Measurements from ENCODE around the gene PDCL2.

Gene PDCL2

DNA sequence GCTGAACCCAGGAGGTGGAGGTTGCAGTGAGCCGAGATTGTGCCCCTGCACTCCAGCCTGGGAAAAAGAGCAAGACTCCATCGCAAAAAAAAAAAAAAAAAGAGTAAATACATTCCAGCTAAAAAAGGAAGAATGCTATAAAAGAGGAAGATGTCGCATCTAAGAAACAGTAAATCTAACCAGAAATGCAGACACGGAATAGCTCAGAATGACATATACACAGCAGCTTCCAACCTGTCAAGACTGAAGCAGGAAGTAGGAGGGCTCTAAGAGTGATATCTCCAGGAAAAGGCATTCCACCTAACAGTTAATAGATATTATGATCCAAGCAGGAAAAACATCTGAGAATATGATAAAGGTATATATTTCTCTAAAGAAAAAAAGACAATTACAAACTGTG lies 61.4 kb downstream of the PDCL2 start:
- DNase-seq = no peak

- no peak for DNase-seq
These were observed 61.9 kb downstream of the PDCL2 start for GRCh38 chr4:55530167-55530566.

DNA sequence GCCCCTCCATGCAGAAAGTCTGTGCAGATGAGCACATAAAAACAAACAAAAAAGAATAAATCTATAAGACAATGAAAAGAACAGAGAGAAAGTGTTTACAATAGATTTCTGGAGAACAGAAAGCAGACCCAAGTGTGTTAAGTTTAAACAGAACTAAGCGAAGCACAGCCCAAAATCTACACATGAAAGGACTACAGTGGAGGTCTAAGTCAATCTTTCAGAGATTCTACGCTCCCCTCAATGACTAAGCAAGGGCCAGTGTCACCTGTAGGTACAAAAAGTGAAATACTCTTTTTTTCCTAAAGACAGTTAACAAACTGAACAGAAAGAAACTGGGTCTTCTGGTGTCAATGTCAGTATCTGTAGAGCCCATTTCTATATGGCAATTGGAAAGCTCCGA lies 63.6 kb downstream of the PDCL2 start:
- DNase-seq = no peak

DNA sequence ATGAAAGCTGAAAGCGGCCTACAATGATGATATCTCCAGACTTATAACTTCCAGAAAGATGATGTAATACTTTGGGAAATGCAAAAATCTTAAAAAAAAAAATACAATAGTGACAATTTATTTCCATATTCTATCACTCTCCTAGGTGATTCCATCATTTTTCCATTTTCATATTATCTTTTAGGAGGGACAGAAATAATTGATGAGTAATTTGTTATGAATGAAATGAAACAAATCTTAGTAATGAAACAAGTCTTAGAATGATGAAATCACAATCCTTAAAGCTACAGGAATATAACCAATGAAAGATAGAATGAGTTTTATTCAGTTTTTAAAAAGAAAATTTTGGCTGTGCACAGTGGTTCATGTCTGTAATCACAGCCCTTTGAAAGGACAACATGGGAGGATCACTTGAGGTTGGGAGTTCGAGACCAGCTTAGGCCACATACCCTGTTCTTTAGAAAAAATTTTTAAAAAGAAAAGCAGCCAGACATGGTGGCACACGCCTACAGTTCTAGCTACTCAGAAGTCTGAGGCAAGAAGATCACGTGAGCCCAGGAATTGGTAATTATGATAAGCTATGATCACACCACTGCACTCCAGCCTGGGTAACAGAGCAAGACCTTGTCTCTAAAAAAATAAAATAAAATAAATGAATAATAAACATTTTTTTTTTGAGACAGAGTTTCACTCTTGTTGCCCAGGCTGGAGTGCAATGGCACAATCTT lies 67.0 kb downstream of the PDCL2 start:
- no peak for DNase-seq

- no peak for DNase-seq
These were observed 73.6 kb downstream of the PDCL2 start for GRCh38 chr4:55518442-55518841.

- no peak for DNase-seq
These were observed 74.4 kb downstream of the PDCL2 start for GRCh38 chr4:55517526-55518229.

- no peak for DNase-seq
These were observed 79.0 kb downstream of the PDCL2 start for GRCh38 chr4:55512922-55513571.

DNA sequence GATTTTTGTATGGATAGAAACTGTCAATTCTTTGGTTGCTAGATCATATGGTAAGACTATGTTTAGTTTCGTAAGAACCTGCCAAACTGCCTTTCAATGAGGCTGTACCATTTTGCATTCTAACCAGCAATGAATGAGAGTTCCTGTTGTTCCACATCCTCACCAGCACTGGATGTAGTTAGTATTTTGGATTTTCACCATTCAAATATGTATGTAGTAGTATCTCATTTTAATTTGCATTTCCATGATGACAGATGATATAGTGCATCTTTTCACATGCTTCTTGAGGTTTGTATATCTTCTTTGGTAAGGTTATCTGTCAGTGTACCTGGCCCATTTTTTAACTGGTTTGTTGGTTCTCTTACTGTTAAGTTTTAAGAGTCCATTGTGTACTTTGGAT lies 80.0 kb downstream of the PDCL2 start:
- no peak for DNase-seq

- no peak for DNase-seq
These were observed 81.4 kb downstream of the PDCL2 start for GRCh38 chr4:55510685-55511084.

- DNase-seq = no peak
These were observed 82.8 kb downstream of the PDCL2 start for GRCh38 chr4:55509266-55509665.

DNA sequence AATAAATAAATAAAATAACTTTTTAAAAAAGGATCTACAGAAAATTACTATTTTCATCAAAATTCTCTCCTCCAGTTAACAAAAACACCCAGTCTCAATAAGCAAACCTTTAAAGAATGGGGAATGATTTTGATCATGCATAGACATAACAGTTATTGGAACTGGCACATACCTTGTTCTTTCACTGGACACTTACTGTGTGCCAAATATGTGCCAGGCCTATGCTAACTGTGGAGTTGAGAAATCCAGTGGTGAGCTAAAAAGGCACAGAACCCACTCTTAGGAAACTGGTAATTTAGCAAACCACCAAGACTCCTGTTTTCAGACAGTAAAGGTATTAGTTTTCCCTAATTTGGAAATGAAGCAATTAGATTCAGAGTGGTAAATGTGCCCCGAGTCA lies 84.4 kb downstream of the PDCL2 start:
- no peak for DNase-seq
